Cardiac fibroblast (primary cell): ENCODE data around the gene ZC3H4.

Experiments
- DNase-seq, 2 donors: peaks; one replicate each; pipeline versions ENCODE4 v3.0.0 to v3.0.0-alpha.2; 2010; ENCODE audit warnings: low read depth in 2 of 2
- H3K4me3 ChIP-seq, 2 donors: replicated peaks in 1 of 2; 1 replicate in 1 of 2; 2 replicates in 1 of 2; pipeline ENCODE4 v1.5.1; 2011; ENCODE audit warnings: low read depth in 2 of 2, low read length in 2 of 2, mild to moderate bottlenecking in 2 of 2, moderate library complexity in 1 of 2
- CTCF ChIP-seq: IDR thresholded peaks from one replicate; pipeline ENCODE4 v1.5.1; 2011; ENCODE audit warnings: low read depth, mild to moderate bottlenecking, low read length, inconsistent platforms

The ZC3H4 gene

GRCh38 chr19:47018923-47019322 is 94.7 kb downstream of the ZC3H4 start:
- no peak overlapping the region for H3K4me3 ChIP-seq
- no peak for DNase-seq
- TF ChIP-seq CTCF: no peak
